Activated naive CD8-positive, alpha-beta T cell treated with anti-CD3 and anti-CD28 coated beads for 36 hours (primary cell): ENCODE data around the gene TMEM167B. TPM values are rescaled to one million over a fixed set of nuclear protein-coding genes. Genes with fewer than 3 reads are reported as not detected.
"Not testable (repeated sequence)": the region's sequence is repeated elsewhere in the genome, so short reads cannot be mapped to it uniquely, and the experiment has no call there.

ENCODE experiments used
- DNase-seq: peaks from one replicate; pipeline ENCODE4 v3.0.0; 2021
- H3K27ac Mint-ChIP-seq: one replicate; pipeline ENCODE4 v1.8.0; 2022; ENCODE audit warnings: mild to moderate bottlenecking, moderate library complexity, mixed read lengths
- H3K27me3 Mint-ChIP-seq: one replicate; pipeline ENCODE4 v1.8.0; 2022; ENCODE audit warnings: mild to moderate bottlenecking, mixed read lengths
- H3K36me3 Mint-ChIP-seq: one replicate; pipeline ENCODE4 v1.8.0; 2021; ENCODE audit warnings: mild to moderate bottlenecking, mixed read lengths
- H3K4me1 Mint-ChIP-seq: one replicate; pipeline ENCODE4 v1.8.0; 2021; ENCODE audit warnings: mixed read lengths
- H3K4me3 Mint-ChIP-seq: one replicate; pipeline ENCODE4 v1.8.0; 2022; ENCODE audit warnings: mild to moderate bottlenecking, moderate library complexity, mixed read lengths
- H3K9me3 Mint-ChIP-seq: one replicate; pipeline ENCODE4 v1.8.0; 2022; ENCODE audit warnings: mixed read lengths
- total RNA-seq, 2 experiments: library from RNA; stranded (reverse); gene quantifications; one replicate each; pipeline ENCODE4 v1.2.3, GENCODE V29; 2021

The TMEM167B gene
- total RNA-seq, 2 experiments from 2014 or later, result 26.2 to 26.5 TPM

- DNase-seq, result peak; percentile 52
Observed at GRCh38 chr1:109115685-109116084, 25.1 kb downstream of the TMEM167B start.

DNA sequence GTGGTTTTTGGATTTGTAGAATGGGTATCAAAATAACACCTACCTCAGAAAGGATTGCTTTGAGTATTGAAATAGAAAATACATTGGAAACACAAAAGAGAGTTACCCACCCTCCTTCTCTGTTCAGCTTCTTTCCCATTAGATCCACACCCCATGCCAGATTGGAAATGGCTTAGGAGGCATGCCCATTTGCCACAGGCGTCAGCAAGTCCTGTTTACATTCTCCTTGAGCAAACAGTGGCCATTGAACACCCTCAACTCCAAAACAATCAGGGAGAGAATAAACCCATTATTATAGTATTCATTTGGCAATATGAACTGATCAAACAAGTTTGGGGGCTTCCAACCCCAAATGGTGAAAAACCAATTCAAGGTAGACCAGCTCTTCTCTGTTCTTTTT lies 25.7 kb downstream of the TMEM167B start:
- Mint-ChIP-seq H3K27ac (peak overlapping the region; percentile 88), H3K36me3 (peaks cover 4% of the 10 kb centered on the region), H3K9me3 (peaks cover 2% of the 10 kb centered on the region), H3K4me1 (peaks cover 35% of the 10 kb centered on the region), H3K27me3 (peaks cover 5% of the 10 kb centered on the region), H3K4me3 (peak overlapping the region; percentile 46)
- no peak for DNase-seq

More at GRCh38 chr1:109115685-109116084, 25.1 kb downstream of the TMEM167B start:
- Mint-ChIP-seq H3K4me3 (peak overlapping the region; percentile 49), H3K36me3 (peaks cover 4% of the 10 kb centered on the region), H3K27me3 (peaks cover 8% of the 10 kb centered on the region), H3K27ac (peak overlapping the region; percentile 88), H3K9me3 (peaks cover 2% of the 10 kb centered on the region), H3K4me1 (peaks cover 35% of the 10 kb centered on the region)

GRCh38 chr1:109118089-109118488 lies 27.5 kb downstream of the TMEM167B start:
- H3K27me3 Mint-ChIP-seq, result peaks cover under 1% of the 10 kb centered on the region
- no peak overlapping the region for H3K27ac Mint-ChIP-seq
- H3K36me3 Mint-ChIP-seq, result peaks cover 4% of the 10 kb centered on the region
- peaks cover 2% of the 10 kb centered on the region for H3K9me3 Mint-ChIP-seq
- peaks cover 31% of the 10 kb centered on the region for H3K4me1 Mint-ChIP-seq
- no peak for DNase-seq
- no peak overlapping the region for H3K4me3 Mint-ChIP-seq

DNA sequence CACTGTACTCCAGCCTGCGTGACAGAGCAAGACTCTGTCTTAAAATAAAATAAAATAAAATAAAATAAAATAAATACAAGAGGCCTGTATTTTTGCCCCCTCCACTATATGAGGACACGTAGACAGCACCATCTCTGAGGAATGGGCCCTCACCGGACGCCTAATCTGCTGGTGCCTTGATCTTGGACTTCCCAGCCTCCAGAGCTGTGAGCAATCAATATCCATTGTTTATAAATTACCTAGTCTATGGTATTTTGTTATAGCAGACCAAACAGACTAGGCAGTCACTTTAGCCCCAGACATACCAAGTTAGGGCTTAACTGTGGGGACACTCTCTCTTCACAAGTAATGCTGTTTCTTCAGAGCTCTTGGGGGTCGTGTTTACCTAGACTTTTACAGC lies 29.8 kb downstream of the TMEM167B start:
- no peaks in the 10 kb centered on the region for H3K27me3 Mint-ChIP-seq
- peaks cover 2% of the 10 kb centered on the region for H3K9me3 Mint-ChIP-seq
- peaks cover 4% of the 10 kb centered on the region for H3K36me3 Mint-ChIP-seq
- H3K4me1 Mint-ChIP-seq, result peaks cover 16% of the 10 kb centered on the region
- H3K4me3 Mint-ChIP-seq, result no peak overlapping the region
- no peak for DNase-seq
- H3K27ac Mint-ChIP-seq, result no peak overlapping the region

- no peaks in the 10 kb centered on the region for H3K27me3 Mint-ChIP-seq
- DNase-seq, result no peak
- H3K27ac Mint-ChIP-seq, result no peak overlapping the region
- peaks cover 4% of the 10 kb centered on the region for H3K36me3 Mint-ChIP-seq
- no peak overlapping the region for H3K4me3 Mint-ChIP-seq
- H3K4me1 Mint-ChIP-seq, result peaks cover 21% of the 10 kb centered on the region
- H3K9me3 Mint-ChIP-seq, result no peaks in the 10 kb centered on the region
Observed at GRCh38 chr1:109131059-109131458, 40.5 kb downstream of the TMEM167B start.

DNA sequence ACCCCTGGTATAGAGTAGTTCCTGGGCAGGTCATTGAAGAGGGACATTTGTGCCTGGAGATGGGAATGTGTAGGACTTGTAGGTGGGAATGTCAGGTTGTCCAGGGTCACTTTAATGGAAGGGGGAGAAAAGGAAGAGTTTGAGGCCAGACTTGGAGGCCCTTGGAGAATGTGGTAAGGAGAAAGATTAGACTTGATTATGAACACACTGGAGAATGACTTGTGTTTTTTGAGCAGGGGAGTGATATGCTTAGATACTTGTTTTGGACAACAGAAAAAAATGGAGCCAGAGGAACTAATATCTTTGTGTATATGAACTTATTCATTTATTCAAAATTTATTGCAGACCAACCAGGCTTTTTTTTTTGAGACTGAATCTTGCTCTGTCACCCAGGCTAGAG lies 41.2 kb downstream of the TMEM167B start:
- H3K27ac Mint-ChIP-seq, result no peak overlapping the region
- peaks cover 6% of the 10 kb centered on the region for H3K36me3 Mint-ChIP-seq
- H3K9me3 Mint-ChIP-seq, result no peaks in the 10 kb centered on the region
- peaks cover 22% of the 10 kb centered on the region for H3K4me1 Mint-ChIP-seq
- no peak for DNase-seq
- no peaks in the 10 kb centered on the region for H3K27me3 Mint-ChIP-seq
- no peak overlapping the region for H3K4me3 Mint-ChIP-seq

DNA sequence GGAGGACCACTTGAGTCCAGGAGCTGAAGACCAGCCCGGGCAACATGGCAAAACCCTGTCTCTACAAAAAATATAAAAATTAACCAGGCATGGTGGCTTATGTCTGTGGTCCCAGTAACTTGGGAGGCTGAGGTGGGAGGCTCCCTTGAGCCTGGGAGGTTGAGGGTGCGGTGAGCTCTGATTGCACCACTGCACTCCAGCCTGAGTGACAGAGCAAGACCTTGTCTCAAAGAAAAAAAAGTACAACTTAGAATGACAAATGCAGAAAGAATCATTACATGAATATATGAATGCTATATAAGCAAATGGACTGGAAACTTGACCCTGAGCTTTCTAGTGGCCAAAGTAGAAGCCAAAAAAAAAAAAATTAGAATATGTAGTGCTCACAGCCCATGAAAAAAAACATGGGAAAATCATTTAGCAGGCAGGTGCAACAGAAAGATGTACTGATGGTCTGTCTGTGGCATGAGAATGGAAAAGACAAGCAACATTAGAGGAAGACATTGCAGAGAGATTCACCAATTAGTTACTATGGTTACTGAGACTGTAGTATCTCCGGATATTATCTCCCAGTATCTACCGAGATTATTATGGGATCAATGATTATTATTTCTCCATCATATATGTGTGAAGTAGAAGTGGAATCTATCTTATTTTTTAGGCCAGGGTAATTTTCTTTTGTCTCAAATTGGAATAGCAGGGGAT lies 42.6 kb downstream of the TMEM167B start:
- H3K4me3 Mint-ChIP-seq, result no peak overlapping the region
- peaks cover 22% of the 10 kb centered on the region for H3K4me1 Mint-ChIP-seq
- H3K27me3 Mint-ChIP-seq, result no peaks in the 10 kb centered on the region
- H3K36me3 Mint-ChIP-seq, result peaks cover 6% of the 10 kb centered on the region
- DNase-seq, result no peak
- H3K9me3 Mint-ChIP-seq, result no peaks in the 10 kb centered on the region
- no peak overlapping the region for H3K27ac Mint-ChIP-seq

DNA sequence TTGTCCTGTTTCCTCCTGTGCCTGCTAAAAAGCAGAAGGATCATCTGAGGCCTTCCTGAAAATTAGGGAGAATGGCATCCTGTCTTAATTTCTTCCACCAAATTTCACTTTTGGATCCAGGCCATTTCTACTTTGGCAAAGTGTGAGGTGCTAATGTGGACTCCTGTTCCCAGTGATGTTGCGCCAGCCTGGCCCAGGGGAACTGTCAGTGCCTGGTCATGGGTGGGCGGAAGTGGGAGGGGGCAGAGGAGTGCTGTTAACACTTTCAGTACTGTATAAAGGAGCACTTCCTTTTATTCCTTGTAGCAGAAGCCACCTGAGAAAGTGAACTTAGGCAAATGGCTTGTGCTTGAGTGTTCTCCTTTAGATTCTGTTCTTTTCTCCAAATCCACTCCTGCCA lies 43.3 kb downstream of the TMEM167B start:
- Mint-ChIP-seq H3K4me3 (no peak overlapping the region), H3K27ac (peak overlapping the region; percentile 36), H3K27me3 (no peaks in the 10 kb centered on the region), H3K9me3 (no peaks in the 10 kb centered on the region), H3K4me1 (peaks cover 22% of the 10 kb centered on the region), H3K36me3 (peaks cover 6% of the 10 kb centered on the region)
- DNase-seq, result no peak

- DNase-seq, result no peak
Observed at GRCh38 chr1:109134423-109134822, 43.9 kb downstream of the TMEM167B start.

DNA sequence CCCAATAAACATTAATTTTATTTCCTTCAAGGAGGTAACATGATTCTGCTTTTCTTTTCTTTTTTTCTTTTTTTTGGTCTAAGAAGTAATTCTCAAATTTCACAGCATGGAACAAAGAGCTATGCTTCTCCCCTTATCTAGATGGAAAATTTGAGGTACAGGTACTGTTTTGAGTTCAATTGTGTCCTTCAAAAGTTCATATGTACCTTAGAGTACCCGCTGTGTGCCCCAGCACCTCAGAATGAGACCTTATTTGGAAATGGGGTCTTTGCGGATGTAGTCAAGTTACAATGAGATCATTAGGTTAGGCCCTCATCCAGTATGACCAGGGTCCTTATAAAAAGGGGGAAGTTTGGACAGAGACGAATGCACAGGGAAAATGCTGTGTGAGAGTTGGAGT lies 45.4 kb downstream of the TMEM167B start:
- Mint-ChIP-seq H3K36me3 (peaks cover 4% of the 10 kb centered on the region), H3K9me3 (no peaks in the 10 kb centered on the region), H3K4me3 (no peak overlapping the region), H3K27ac (peak overlapping the region; percentile 36), H3K27me3 (no peaks in the 10 kb centered on the region), H3K4me1 (peaks cover 22% of the 10 kb centered on the region)
- no peak for DNase-seq

More at GRCh38 chr1:109134423-109134822, 43.9 kb downstream of the TMEM167B start:
- peaks cover 22% of the 10 kb centered on the region for H3K4me1 Mint-ChIP-seq
- no peak overlapping the region for H3K27ac Mint-ChIP-seq
- H3K36me3 Mint-ChIP-seq, result peaks cover 6% of the 10 kb centered on the region
- no peaks in the 10 kb centered on the region for H3K9me3 Mint-ChIP-seq
- H3K4me3 Mint-ChIP-seq, result no peak overlapping the region
- no peaks in the 10 kb centered on the region for H3K27me3 Mint-ChIP-seq

- no peak for DNase-seq
- no peaks in the 10 kb centered on the region for H3K27me3 Mint-ChIP-seq
Observed at GRCh38 chr1:109136766-109137165, 46.2 kb downstream of the TMEM167B start.

GRCh38 chr1:109137958-109138357 lies 47.4 kb downstream of the TMEM167B start:
- Mint-ChIP-seq H3K36me3 (peaks cover 4% of the 10 kb centered on the region), H3K9me3 (no peaks in the 10 kb centered on the region), H3K27ac (no peak overlapping the region), H3K4me1 (peaks cover 19% of the 10 kb centered on the region), H3K27me3 (no peaks in the 10 kb centered on the region), H3K4me3 (no peak overlapping the region)
- no peak for DNase-seq

More at GRCh38 chr1:109136766-109137165, 46.2 kb downstream of the TMEM167B start:
- Mint-ChIP-seq H3K36me3 (peaks cover 4% of the 10 kb centered on the region), H3K9me3 (no peaks in the 10 kb centered on the region), H3K4me3 (no peak overlapping the region), H3K27ac (no peak overlapping the region), H3K4me1 (peaks cover 19% of the 10 kb centered on the region)

GRCh38 chr1:109138358-109138757 lies 47.8 kb downstream of the TMEM167B start:
- H3K9me3 Mint-ChIP-seq, result no peaks in the 10 kb centered on the region
- H3K36me3 Mint-ChIP-seq, result peaks cover 4% of the 10 kb centered on the region
- no peaks in the 10 kb centered on the region for H3K27me3 Mint-ChIP-seq
- no peak for DNase-seq
- H3K4me3 Mint-ChIP-seq, result no peak overlapping the region
- H3K27ac Mint-ChIP-seq, result no peak overlapping the region
- peaks cover 19% of the 10 kb centered on the region for H3K4me1 Mint-ChIP-seq

DNA sequence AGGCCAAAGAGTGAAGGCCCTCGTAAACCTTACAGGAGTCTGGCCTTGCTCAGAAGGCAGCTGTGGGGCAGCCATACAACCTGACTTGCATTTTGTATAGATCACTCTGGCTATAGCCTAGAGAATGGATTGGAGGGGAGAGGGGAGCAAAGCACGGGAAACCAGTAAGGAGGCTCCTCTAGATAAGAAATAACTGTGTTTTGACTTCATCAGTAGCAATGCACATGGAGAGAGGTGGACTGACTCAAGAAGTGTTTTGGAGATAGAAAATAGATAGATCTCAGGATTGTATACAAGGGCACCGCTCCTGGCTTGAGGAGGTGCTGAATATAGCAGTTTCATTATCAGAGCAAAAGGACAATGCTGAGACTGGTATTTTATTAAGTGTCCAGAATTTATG lies 49.8 kb downstream of the TMEM167B start:
- peaks cover 8% of the 10 kb centered on the region for H3K4me1 Mint-ChIP-seq
- H3K27me3 Mint-ChIP-seq, result no peaks in the 10 kb centered on the region
- H3K4me3 Mint-ChIP-seq, result no peak overlapping the region
- H3K9me3 Mint-ChIP-seq, result no peaks in the 10 kb centered on the region
- peaks cover 4% of the 10 kb centered on the region for H3K36me3 Mint-ChIP-seq
- DNase-seq, result no peak
- H3K27ac Mint-ChIP-seq, result no peak overlapping the region

DNA sequence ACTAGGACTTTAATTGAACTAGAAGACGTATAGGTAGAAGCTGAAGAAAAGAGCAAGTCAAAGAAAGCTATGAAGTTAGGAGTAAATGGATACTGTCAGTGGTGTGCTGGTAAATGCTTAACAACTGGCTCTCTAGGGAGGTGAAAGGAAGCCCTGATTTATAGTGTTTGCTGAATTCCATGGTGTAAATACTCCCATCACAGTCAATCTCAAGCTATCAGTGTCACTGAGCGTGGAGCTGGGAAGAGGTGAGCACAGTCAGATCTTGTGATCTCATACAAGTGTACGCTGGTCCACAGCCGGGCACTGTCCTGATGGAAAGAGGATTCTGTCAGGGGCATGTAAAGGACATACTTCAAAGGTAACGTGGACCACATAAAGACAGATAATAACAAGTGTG lies 51.7 kb downstream of the TMEM167B start:
- Mint-ChIP-seq H3K27ac (no peak overlapping the region), H3K4me1 (no peaks in the 10 kb centered on the region), H3K27me3 (no peaks in the 10 kb centered on the region), H3K36me3 (no peaks in the 10 kb centered on the region), H3K4me3 (no peak overlapping the region), H3K9me3 (no peaks in the 10 kb centered on the region)
- no peak for DNase-seq

- not testable (repeated sequence) for H3K4me1 Mint-ChIP-seq, H3K27me3 Mint-ChIP-seq, H3K36me3 Mint-ChIP-seq, H3K9me3 Mint-ChIP-seq, H3K27ac Mint-ChIP-seq, H3K4me3 Mint-ChIP-seq, DNase-seq
Observed at GRCh38 chr1:109142725-109143124, 52.2 kb downstream of the TMEM167B start.
